ENCODE data around the gene ITGAL. TPM values are rescaled to one million over a fixed set of nuclear protein-coding genes. Genes with fewer than 3 reads are reported as not detected.

Gene ITGAL
- total RNA-seq, 1 donor from 2014 or later: not detected

DNA sequence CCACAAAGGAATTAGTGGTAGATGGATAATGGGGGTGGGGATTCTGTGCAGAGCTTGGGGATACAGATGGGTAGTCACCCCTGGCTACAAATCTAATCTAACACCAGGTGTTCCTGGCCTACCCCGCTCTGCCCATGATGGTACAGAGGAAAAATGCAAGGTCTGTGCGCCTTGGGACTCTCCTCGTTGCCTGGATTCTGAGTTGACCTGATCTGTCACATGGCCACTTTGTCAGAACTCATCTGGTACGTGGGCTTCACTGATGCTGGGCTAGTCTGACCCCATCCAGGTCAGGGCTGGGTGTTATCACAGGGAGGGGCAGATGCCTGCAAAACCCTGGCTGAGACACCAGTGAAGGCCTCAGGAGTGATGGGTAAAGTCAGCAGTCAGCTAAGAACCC lies 80.4 kb downstream of the ITGAL start:
- H3K27ac Mint-ChIP-seq (ENCODE audit: unreplicated experiment): no peak overlapping the region
- no peaks in the 10 kb centered on the region for H3K27me3 Mint-ChIP-seq (ENCODE audit: low read depth)
- no peak for DNase-seq (ENCODE audit: low spot score)
- peaks cover 12% of the 10 kb centered on the region for H3K36me3 Mint-ChIP-seq (ENCODE audit: low read depth)
- no peak overlapping the region for H3K4me3 Mint-ChIP-seq (ENCODE audit: unreplicated experiment)
- no peaks in the 10 kb centered on the region for H3K9me3 Mint-ChIP-seq (ENCODE audit: low read depth)
- no peak for TF ChIP-seq CTCF (IDR thresholded peaks at IDR 0.05)
- H3K4me1 Mint-ChIP-seq (ENCODE audit: low read depth): peaks cover 12% of the 10 kb centered on the region

GRCh38 chr16:30553393-30553899 lies 80.9 kb downstream of the ITGAL start:
- Mint-ChIP-seq H3K4me3 (ENCODE audit: unreplicated experiment) (no peak overlapping the region), H3K27me3 (ENCODE audit: low read depth) (no peaks in the 10 kb centered on the region), H3K4me1 (ENCODE audit: low read depth) (peaks cover 12% of the 10 kb centered on the region), H3K36me3 (ENCODE audit: low read depth) (peaks cover 12% of the 10 kb centered on the region), H3K27ac (ENCODE audit: unreplicated experiment) (no peak overlapping the region), H3K9me3 (ENCODE audit: low read depth) (no peaks in the 10 kb centered on the region)
- no peak for TF ChIP-seq CTCF (IDR thresholded peaks at IDR 0.05)
- no peak for DNase-seq (ENCODE audit: low spot score)

DNA sequence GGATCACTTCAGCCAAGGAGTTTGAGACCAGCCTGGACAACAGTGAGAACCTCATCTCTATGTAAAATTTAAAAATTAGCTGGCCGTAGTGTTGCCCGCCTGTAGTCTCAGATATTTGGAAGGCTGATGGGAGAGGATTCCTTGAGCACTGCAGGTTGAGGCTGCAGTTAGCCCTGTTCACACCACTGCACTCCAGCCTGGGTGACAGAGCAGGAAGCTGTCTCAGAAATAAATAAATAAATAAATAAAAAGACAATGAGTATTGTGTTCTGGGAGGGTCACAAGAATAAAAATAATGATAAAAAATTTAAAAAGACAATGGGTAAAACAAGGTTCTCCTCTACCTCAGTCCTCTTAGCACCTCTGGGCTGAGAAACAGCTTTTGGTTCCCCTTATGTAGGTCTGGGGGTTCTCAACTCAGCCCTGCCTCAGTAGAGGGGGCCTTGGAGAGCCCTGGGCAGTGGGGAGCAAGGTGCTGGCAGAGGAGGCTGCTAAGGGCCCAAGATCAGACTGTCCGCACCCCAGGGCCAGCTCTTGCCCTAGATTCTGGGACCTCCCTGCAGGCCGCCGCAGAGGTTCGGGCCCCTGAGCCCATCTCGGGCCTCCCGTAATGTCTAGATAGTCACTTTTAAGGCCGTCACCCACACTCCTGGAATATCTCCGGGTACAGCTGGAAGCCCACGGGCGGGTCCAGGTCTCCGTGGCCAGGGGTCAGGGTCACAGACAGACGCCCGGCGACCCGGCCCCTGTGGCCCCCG lies 82.2 kb downstream of the ITGAL start:
- DNase-seq (ENCODE audit: low spot score): peak; percentile 81
- Mint-ChIP-seq H3K27ac (ENCODE audit: unreplicated experiment) (no peak overlapping the region), H3K9me3 (ENCODE audit: low read depth) (no peaks in the 10 kb centered on the region), H3K27me3 (ENCODE audit: low read depth) (no peaks in the 10 kb centered on the region), H3K36me3 (ENCODE audit: low read depth) (peaks cover 12% of the 10 kb centered on the region), H3K4me3 (ENCODE audit: unreplicated experiment) (no peak overlapping the region), H3K4me1 (ENCODE audit: low read depth) (peaks cover 17% of the 10 kb centered on the region)
- TF ChIP-seq CTCF (IDR thresholded peaks at IDR 0.05): no peak

DNA sequence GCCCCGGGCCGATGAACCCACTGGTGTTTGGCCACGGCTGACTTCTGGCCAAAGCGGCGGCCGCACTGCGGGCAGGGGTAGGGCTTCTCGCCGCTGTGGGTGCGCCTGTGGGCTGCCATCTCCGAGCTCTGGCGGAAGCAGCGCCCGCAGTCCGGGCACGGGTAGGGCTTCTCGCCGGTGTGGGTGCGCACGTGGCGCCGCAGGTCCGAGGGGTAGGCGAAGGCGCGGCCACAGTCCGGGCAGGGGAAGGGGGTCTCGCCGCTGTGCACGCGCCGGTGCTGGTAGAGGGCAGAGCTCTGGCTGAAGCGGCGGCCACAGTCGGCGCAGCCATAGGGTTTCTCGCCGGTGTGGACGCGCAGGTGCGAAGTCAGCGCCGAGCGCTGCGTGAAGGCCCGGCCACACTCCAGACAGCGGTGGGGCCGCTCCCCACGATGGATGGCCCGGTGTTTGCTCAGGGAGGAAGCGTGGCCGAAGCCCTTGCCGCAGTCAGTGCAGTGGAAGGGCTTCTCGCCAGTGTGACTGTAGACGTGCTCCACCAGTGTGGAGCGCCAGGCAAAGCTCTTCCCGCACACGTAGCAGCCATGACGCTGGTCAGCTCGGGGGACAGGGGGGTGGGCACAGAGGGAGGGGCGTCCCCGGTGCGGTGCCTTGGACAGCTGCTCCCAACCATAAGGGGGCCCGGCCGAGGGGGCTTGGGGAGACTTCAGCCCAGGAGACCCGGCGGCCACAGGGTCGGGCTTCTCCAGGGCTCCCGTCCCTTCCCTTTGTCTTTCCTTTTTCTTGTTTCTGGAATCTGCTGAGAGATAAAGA lies 83.0 kb downstream of the ITGAL start:
- peaks cover 12% of the 10 kb centered on the region for H3K36me3 Mint-ChIP-seq (ENCODE audit: low read depth)
- H3K4me3 Mint-ChIP-seq (ENCODE audit: unreplicated experiment): no peak overlapping the region
- no peaks in the 10 kb centered on the region for H3K27me3 Mint-ChIP-seq (ENCODE audit: low read depth)
- no peak overlapping the region for H3K27ac Mint-ChIP-seq (ENCODE audit: unreplicated experiment)
- H3K9me3 Mint-ChIP-seq (ENCODE audit: low read depth): no peaks in the 10 kb centered on the region
- peaks cover 17% of the 10 kb centered on the region for H3K4me1 Mint-ChIP-seq (ENCODE audit: low read depth)
- DNase-seq (ENCODE audit: low spot score): peak; percentile 87
- TF ChIP-seq CTCF (IDR thresholded peaks at IDR 0.05): no peak

GRCh38 chr16:30556125-30556473 lies 83.6 kb downstream of the ITGAL start:
- H3K4me3 Mint-ChIP-seq (ENCODE audit: unreplicated experiment): no peak overlapping the region
- H3K27ac Mint-ChIP-seq (ENCODE audit: unreplicated experiment): no peak overlapping the region
- TF ChIP-seq CTCF (IDR thresholded peaks at IDR 0.05): no peak
- no peak for DNase-seq (ENCODE audit: low spot score)
- H3K4me1 Mint-ChIP-seq (ENCODE audit: low read depth): peaks cover 17% of the 10 kb centered on the region
- peaks cover 12% of the 10 kb centered on the region for H3K36me3 Mint-ChIP-seq (ENCODE audit: low read depth)
- H3K9me3 Mint-ChIP-seq (ENCODE audit: low read depth): no peaks in the 10 kb centered on the region
- H3K27me3 Mint-ChIP-seq (ENCODE audit: low read depth): no peaks in the 10 kb centered on the region

Measured in chondrocyte (in vitro differentiated cells).